ENCODE results near the gene L3MBTL2. TPM values are rescaled to one million over a fixed set of nuclear protein-coding genes. Genes with fewer than 3 reads are reported as not detected.
"Not testable (repeated sequence)": the region's sequence is repeated elsewhere in the genome, so short reads cannot be mapped to it uniquely, and the experiment has no call there.

The L3MBTL2 gene
- total RNA-seq, 1 donor from 2014 or later = 11.8 TPM

DNA sequence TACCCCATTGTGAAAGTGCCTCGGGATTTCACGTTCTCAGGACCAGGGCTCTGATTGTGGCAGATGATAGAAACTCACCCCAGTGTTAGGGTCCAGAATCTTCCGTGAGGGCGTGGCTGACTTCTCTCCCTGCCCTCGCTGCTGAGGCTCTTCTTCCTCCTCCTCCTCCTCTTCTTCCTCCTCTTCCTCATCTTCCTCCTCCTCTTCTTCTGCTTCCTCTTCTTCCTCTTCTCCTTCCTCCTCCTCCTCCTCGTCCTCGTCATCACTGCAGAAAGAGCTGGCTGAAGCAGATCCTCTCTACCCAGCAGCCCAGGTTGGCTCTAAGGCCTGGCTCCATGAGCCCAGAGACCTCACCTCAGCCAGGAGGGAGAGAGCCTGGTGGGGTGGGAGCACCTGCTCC lies 49.1 kb downstream of the L3MBTL2 start:
- H3K9me3 ChIP-seq = no peaks in the 10 kb centered on the region
- H3K27ac ChIP-seq = no peak overlapping the region
- H3K4me3 ChIP-seq = no peak overlapping the region
- H3K4me1 ChIP-seq = peaks cover 12% of the 10 kb centered on the region
- no peak for DNase-seq (ENCODE audit: extremely low spot score in 2 of 2)
- intact Hi-C loops (cut with DNase I) = no loop called here
- TF ChIP-seq POLR2A (IDR thresholded peaks at IDR 0.05) (no peak), POLR2AphosphoS5 (IDR thresholded peaks at IDR 0.05; ENCODE audit: insufficient read depth in 1 of 2, low read depth in 1 of 2) (no peak)
- TF ChIP-seq, protein P1, sequence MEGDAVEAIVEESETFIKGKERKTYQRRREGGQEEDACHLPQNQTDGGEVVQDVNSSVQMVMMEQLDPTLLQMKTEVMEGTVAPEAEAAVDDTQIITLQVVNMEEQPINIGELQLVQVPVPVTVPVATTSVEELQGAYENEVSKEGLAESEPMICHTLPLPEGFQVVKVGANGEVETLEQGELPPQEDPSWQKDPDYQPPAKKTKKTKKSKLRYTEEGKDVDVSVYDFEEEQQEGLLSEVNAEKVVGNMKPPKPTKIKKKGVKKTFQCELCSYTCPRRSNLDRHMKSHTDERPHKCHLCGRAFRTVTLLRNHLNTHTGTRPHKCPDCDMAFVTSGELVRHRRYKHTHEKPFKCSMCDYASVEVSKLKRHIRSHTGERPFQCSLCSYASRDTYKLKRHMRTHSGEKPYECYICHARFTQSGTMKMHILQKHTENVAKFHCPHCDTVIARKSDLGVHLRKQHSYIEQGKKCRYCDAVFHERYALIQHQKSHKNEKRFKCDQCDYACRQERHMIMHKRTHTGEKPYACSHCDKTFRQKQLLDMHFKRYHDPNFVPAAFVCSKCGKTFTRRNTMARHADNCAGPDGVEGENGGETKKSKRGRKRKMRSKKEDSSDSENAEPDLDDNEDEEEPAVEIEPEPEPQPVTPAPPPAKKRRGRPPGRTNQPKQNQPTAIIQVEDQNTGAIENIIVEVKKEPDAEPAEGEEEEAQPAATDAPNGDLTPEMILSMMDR (IDR thresholded peaks at IDR 0.05) = no peak
- peaks cover 0 to 77% of the 10 kb centered on the region in 2 donors for H3K36me3 ChIP-seq
- H3K27me3 ChIP-seq = no peaks in the 10 kb centered on the region

DNA sequence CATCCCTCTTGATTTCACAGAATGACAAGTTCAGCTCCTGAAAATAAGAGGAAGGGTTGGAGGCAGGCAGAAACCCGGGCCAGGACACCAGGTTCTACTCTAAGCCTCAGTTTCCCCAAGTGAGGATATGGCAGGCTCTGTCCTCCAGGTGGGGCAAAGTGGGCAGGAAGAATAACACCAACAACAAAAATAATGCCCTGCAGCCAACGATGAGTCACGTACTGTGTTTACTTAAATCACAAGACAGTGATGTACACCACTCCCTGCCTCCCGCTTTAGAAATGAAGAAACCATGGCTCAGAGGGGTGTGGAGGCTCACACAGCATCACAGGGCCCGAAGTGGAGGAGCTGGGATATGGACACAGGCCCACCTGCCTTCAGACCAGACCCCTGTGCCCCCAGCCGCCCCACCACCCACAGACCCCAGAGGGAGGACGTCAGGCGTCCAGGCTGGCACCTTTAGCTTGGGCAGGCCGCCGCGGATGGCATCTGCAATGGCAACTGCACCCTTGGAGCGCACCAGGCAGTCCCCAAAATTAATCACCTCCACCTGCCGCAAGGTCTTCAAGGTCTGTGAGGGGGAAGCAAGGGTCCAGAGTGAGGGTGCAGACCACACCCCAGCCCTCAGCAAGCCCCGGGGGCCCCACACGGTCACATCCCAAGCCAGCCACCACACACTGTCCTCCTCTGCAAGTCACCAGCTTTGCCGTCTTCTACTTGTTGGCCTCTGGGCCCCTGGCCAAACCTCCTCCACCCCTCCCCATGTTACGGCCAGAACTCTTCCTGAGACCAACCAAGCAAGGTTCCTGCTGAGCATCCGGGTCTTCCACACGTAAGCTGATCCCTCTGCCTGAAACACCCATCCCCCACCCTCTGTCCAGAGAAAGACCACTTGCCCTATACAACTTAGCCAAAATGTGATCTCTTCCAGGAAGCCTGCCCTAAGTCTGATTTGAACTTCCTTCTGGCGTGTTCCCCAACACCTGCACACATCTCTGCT lies 51.4 kb downstream of the L3MBTL2 start:
- Histone ChIP-seq H3K36me3 (peaks cover 0 to 71% of the 10 kb centered on the region in 2 donors), H3K4me3 (no peak overlapping the region), H3K27ac (peak overlapping the region; percentile 60), H3K27me3 (no peaks in the 10 kb centered on the region), H3K9me3 (no peaks in the 10 kb centered on the region), H3K4me1 (peaks cover 12% of the 10 kb centered on the region)
- no peak for TF ChIP-seq POLR2AphosphoS5 (IDR thresholded peaks at IDR 0.05; ENCODE audit: insufficient read depth in 1 of 2, low read depth in 1 of 2)
- TF ChIP-seq, protein P1 (IDR thresholded peaks at IDR 0.05) = no peak
- no peak for TF ChIP-seq POLR2A (IDR thresholded peaks at IDR 0.05)
- DNase-seq (ENCODE audit: extremely low spot score in 2 of 2) = no peak
- intact Hi-C loops (cut with DNase I) = no loop called here

DNA sequence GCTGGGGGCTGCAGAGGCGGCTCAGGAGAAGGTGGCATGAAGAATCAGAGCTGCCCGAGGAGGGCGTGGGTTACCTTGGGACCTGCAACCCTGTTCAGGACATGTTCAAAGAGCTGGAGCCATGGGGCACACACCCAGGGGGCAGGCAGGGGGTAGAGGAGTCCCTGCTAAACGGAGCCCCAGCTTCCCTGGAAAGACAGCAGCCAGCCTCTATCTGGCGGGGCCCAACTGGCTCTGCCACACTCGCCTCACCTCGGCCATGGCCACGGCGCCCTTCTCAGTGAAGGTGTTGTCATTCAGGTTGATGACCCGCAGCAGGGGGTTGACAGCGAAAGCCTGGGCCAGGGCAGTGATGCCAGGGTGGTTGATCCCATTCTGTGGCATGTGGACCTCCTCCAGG lies 52.6 kb downstream of the L3MBTL2 start:
- no peaks in the 10 kb centered on the region for H3K9me3 ChIP-seq
- TF ChIP-seq POLR2A (IDR thresholded peaks at IDR 0.05) (no peak), POLR2AphosphoS5 (IDR thresholded peaks at IDR 0.05; ENCODE audit: insufficient read depth in 1 of 2, low read depth in 1 of 2) (no peak)
- TF ChIP-seq, protein P1 (IDR thresholded peaks at IDR 0.05) = no peak
- H3K27ac ChIP-seq = no peak overlapping the region
- H3K36me3 ChIP-seq = peaks cover 0 to 71% of the 10 kb centered on the region in 2 donors
- intact Hi-C loops (cut with DNase I) = no loop called here
- H3K4me1 ChIP-seq = peaks cover 12% of the 10 kb centered on the region
- no peaks in the 10 kb centered on the region for H3K27me3 ChIP-seq
- H3K4me3 ChIP-seq = no peak overlapping the region
- no peak for DNase-seq (ENCODE audit: extremely low spot score in 2 of 2)

DNA sequence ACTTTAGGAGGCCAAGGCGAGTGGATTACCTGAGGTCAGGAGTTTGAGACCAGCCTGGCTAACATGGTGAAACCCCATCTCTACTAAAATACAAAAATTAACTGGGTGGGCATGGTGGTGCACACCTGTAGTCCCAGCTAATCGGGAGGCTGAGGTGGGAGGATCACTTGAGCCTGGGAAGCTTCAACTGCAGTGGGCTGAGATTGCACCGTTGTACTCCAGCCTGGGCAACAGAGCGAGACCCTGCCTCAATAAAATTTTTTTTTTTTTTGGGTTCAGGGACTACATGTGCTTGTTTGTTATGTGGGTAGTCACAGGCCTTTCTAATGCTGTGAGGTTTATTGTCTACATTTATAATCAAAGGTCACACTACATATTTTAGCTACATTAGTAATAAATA lies 54.6 kb downstream of the L3MBTL2 start:
- H3K27ac ChIP-seq; H3K27me3 ChIP-seq; intact Hi-C loops (cut with DNase I); H3K4me3 ChIP-seq; H3K9me3 ChIP-seq; DNase-seq (ENCODE audit: extremely low spot score in 2 of 2): not testable (repeated sequence)
- Histone ChIP-seq H3K4me1 (peaks cover 12% of the 10 kb centered on the region), H3K36me3 (peaks cover 0 to 79% of the 10 kb centered on the region in 2 donors)

DNA sequence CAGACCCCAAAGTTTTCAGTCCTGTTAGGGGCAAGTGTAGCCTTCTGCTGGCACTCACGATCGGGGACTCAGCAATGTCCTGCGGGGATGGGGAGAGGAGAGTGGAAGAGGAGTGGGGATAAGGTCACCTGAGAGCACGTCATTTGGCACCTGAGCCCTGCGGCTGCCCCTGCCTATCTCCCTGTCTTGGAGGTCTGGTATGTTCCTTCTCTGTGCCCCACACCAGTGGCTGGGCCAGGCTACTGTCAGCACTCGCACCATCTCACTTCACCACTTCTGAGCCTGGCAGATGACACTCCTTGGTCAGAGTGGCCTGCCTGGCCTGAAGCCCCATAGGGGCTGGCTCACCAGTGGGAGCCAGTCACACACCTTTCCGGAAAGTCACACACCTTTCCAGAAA lies 55.8 kb downstream of the L3MBTL2 start:
- H3K27ac ChIP-seq = no peak overlapping the region
- no peak overlapping the region for H3K4me3 ChIP-seq
- no peaks in the 10 kb centered on the region for H3K9me3 ChIP-seq
- peaks cover 12% of the 10 kb centered on the region for H3K4me1 ChIP-seq
- TF ChIP-seq POLR2A (IDR thresholded peaks at IDR 0.05) = no peak
- TF ChIP-seq, protein P1 (IDR thresholded peaks at IDR 0.05) = no peak
- no peak for TF ChIP-seq POLR2AphosphoS5 (IDR thresholded peaks at IDR 0.05; ENCODE audit: insufficient read depth in 1 of 2, low read depth in 1 of 2)
- intact Hi-C loops (cut with DNase I) = no loop called here
- H3K27me3 ChIP-seq = no peaks in the 10 kb centered on the region
- DNase-seq (ENCODE audit: extremely low spot score in 2 of 2) = no peak
- H3K36me3 ChIP-seq = peaks cover 0 to 82% of the 10 kb centered on the region in 2 donors

Data from vagina (tissue), 2 donors.